ENCODE results near the gene PRKCB.

Gene PRKCB

DNA sequence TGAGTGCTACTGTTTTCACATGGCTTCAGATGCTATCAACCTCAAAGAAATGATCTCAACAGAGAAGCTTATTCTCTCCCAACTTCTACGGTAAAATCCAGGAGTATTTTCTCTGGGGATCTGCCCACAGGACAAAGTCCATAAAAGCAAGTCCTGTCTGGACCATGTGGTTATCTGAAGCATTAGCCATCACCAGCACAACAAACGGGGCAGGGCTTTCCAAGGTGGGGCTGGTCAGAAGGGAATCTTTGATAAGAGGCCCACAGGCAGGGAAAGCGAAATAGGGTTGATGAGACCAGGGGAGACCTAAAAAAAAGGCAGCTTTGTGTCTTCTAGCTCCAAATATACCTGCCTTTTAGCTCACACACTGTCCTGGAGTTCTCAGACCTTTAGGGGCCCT, 381.7 kb downstream of the PRKCB start:
- Histone ChIP-seq H3K9me3 (no peaks in the 10 kb centered on the region), H3K4me1 (ENCODE audit: control insufficient read depth in 1 of 2, insufficient read depth in 1 of 2, low read depth in 1 of 2, low read length in 1 of 2) (no peaks in the 10 kb centered on the region), H3K27me3 (no peaks in the 10 kb centered on the region), H3K36me3 (peaks cover 80% of the 10 kb centered on the region), H3K4me3 (ENCODE audit: low read depth in 1 of 2, low read length in 1 of 2) (no peak overlapping the region), H3K27ac (no peak overlapping the region)
- TF ChIP-seq CTCF (IDR thresholded peaks at IDR 0.05), result no peak

- Histone ChIP-seq H3K27me3 (no peaks in the 10 kb centered on the region), H3K36me3 (peaks cover 76% of the 10 kb centered on the region), H3K4me1 (ENCODE audit: control insufficient read depth in 1 of 2, insufficient read depth in 1 of 2, low read depth in 1 of 2, low read length in 1 of 2) (no peaks in the 10 kb centered on the region), H3K9me3 (no peaks in the 10 kb centered on the region), H3K4me3 (ENCODE audit: low read depth in 1 of 2, low read length in 1 of 2) (no peak overlapping the region), H3K27ac (no peak overlapping the region)
- no peak for TF ChIP-seq CTCF (IDR thresholded peaks at IDR 0.05)
Measured at GRCh38 chr16:24218299-24218698, 382.5 kb downstream of the PRKCB start.

DNA sequence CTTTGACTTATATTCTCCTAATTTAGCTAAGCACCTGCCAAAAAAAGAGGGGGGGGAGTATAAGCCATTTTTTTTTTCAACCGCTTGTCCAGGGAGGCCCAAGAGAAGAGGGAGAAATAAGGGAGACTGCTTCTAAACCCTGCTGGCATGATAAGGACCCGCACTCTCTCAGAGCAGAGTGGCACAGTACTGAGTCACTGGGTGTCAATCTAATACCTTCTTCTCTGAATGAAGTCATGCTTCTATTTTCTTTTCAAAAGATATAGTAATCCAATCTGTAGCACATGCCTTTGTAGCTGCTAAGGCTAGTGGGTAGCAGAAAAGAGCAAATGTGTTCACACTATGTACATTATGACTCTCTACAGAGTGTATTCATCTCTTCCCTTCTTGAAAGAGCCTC, 385.4 kb downstream of the PRKCB start:
- Histone ChIP-seq H3K4me3 (ENCODE audit: low read depth in 1 of 2, low read length in 1 of 2) (no peak overlapping the region), H3K9me3 (no peaks in the 10 kb centered on the region), H3K27me3 (no peaks in the 10 kb centered on the region), H3K27ac (no peak overlapping the region), H3K36me3 (peaks cover 48% of the 10 kb centered on the region), H3K4me1 (ENCODE audit: control insufficient read depth in 1 of 2, insufficient read depth in 1 of 2, low read depth in 1 of 2, low read length in 1 of 2) (no peaks in the 10 kb centered on the region)
- TF ChIP-seq CTCF (IDR thresholded peaks at IDR 0.05), result no peak

- Histone ChIP-seq H3K4me3 (ENCODE audit: low read depth in 1 of 2, low read length in 1 of 2) (no peak overlapping the region), H3K9me3 (no peaks in the 10 kb centered on the region), H3K27me3 (peaks cover 20% of the 10 kb centered on the region), H3K4me1 (ENCODE audit: control insufficient read depth in 1 of 2, insufficient read depth in 1 of 2, low read depth in 1 of 2, low read length in 1 of 2) (no peaks in the 10 kb centered on the region), H3K36me3 (no peaks in the 10 kb centered on the region), H3K27ac (no peak overlapping the region)
- no peak for TF ChIP-seq CTCF (IDR thresholded peaks at IDR 0.05)
Measured at GRCh38 chr16:24228514-24228913, 392.7 kb downstream of the PRKCB start.

GRCh38 chr16:24232936-24233335, 397.2 kb downstream of the PRKCB start:
- no peak overlapping the region for H3K27ac ChIP-seq
- peaks cover 20% of the 10 kb centered on the region for H3K27me3 ChIP-seq
- H3K36me3 ChIP-seq, result no peaks in the 10 kb centered on the region
- no peaks in the 10 kb centered on the region for H3K9me3 ChIP-seq
- H3K4me3 ChIP-seq (ENCODE audit: low read depth in 1 of 2, low read length in 1 of 2), result no peak overlapping the region
- no peak for TF ChIP-seq CTCF (IDR thresholded peaks at IDR 0.05)
- H3K4me1 ChIP-seq (ENCODE audit: control insufficient read depth in 1 of 2, insufficient read depth in 1 of 2, low read depth in 1 of 2, low read length in 1 of 2), result no peaks in the 10 kb centered on the region

- TF ChIP-seq CTCF (IDR thresholded peaks at IDR 0.05), result no peak
- Histone ChIP-seq H3K27me3 (peaks cover 17% of the 10 kb centered on the region), H3K4me3 (ENCODE audit: low read depth in 1 of 2, low read length in 1 of 2) (no peak overlapping the region), H3K4me1 (ENCODE audit: control insufficient read depth in 1 of 2, insufficient read depth in 1 of 2, low read depth in 1 of 2, low read length in 1 of 2) (no peaks in the 10 kb centered on the region), H3K36me3 (no peaks in the 10 kb centered on the region), H3K9me3 (no peaks in the 10 kb centered on the region), H3K27ac (no peak overlapping the region)
Measured at GRCh38 chr16:24234737-24235136, 399.0 kb downstream of the PRKCB start.

Data from neutrophil (primary cell).